H1 (cell line): ENCODE data around the gene RPS6KB2. TPM values are rescaled to one million over a fixed set of nuclear protein-coding genes. Genes with fewer than 3 reads are reported as not detected.
A peak's percentile ranks its signal among the peaks of the same experiment; 100 is the strongest.

Experiments
- CTCF ChIA-PET: fragments of 300-600 bp; sonication (Branson Sonifier 250); formaldehyde crosslinking; loops from one replicate; lab custom pipeline; 2021; ENCODE audit not compliant: partially characterized antibody; lab: Charles Lee
- POLR2A ChIA-PET: fragments of 300-600 bp; sonication (Branson Sonifier 250); formaldehyde crosslinking; loops from one replicate; lab custom pipeline; 2021; ENCODE audit warnings: inconsistent platforms; ENCODE audit not compliant: partially characterized antibody; lab: Charles Lee
- DNase-seq, 2 experiments: peaks; one replicate each; pipeline versions ENCODE4 v3.0.0 to v3.0.0-alpha.2; 2010 to 2022; ENCODE audit warnings: low spot score in 2 of 2, low read depth in 1 of 2, mixed read lengths in 1 of 2
- FAIRE-seq: peaks from 2 replicates; lab custom pipeline; 2011; peaks lifted over from hg19 to GRCh38; lab: Jason Lieb, UNC
- H2AFZ ChIP-seq: 2 replicates; pipeline ENCODE4 v1.8.1; 2012; ENCODE audit warnings: low read length, inconsistent platforms
- H2AK5ac ChIP-seq: 2 replicates; pipeline ENCODE4 v1.6.1; 2013; ENCODE audit warnings: low read depth, low read length
- H2BK120ac ChIP-seq: replicated peaks from 2 replicates; pipeline ENCODE3; 2013; ENCODE audit warnings: low read depth, low read length, inconsistent platforms
- H2BK12ac ChIP-seq: 2 replicates; pipeline ENCODE4 v1.6.1; 2013; ENCODE audit warnings: low read depth, low read length
- H2BK15ac ChIP-seq: 2 replicates; pipeline ENCODE4 v1.6.1; 2013; ENCODE audit warnings: low read length
- H2BK20ac ChIP-seq: 2 replicates; pipeline ENCODE4 v1.6.1; 2013; ENCODE audit warnings: low read length
- H2BK5ac ChIP-seq: 2 replicates; pipeline ENCODE4 v1.6.1; 2013; ENCODE audit warnings: low read depth, low read length
- H3K14ac ChIP-seq: 2 replicates; pipeline ENCODE4 v1.6.1; 2013; ENCODE audit warnings: inconsistent platforms; ENCODE audit not compliant: insufficient read length
- H3K18ac ChIP-seq: 2 replicates; pipeline ENCODE4 v1.6.1; 2013; ENCODE audit warnings: low read length; ENCODE audit errors: extremely low read depth
- H3K23ac ChIP-seq: 2 replicates; pipeline ENCODE4 v1.6.1; 2013; ENCODE audit warnings: inconsistent platforms; ENCODE audit not compliant: insufficient read length
- H3K23me2 ChIP-seq: 2 replicates; pipeline ENCODE4 v1.6.1; 2013; ENCODE audit warnings: low read depth, low read length
- H3K27ac ChIP-seq: 2 replicates; pipeline ENCODE4 v1.6.1; 2011; ENCODE audit warnings: low read depth, low read length, inconsistent platforms
- H3K27me3 ChIP-seq, 4 experiments: replicated peaks in 1 of 4; 1 replicate in 1 of 4; 2 replicates in 3 of 4; pipeline versions ENCODE4 v1.6.1 to v1.8.1; 2011 to 2013; ENCODE audit warnings: low read length in 3 of 4, mild to moderate bottlenecking in 3 of 4, inconsistent platforms in 2 of 4, mixed read lengths in 2 of 4, moderate library complexity in 1 of 4; ENCODE audit not compliant: control insufficient read depth in 3 of 4, insufficient read depth in 3 of 4; ENCODE audit errors: extremely low read depth in 1 of 4
- H3K36me3 ChIP-seq, 4 experiments: 2 replicates each; pipeline versions ENCODE4 v1.6.1 to v1.8.1; 2011 to 2013; ENCODE audit warnings: mild to moderate bottlenecking in 4 of 4, low read length in 3 of 4, moderate library complexity in 2 of 4, control low read depth in 1 of 4, inconsistent platforms in 1 of 4; ENCODE audit not compliant: insufficient read depth in 4 of 4, control insufficient read depth in 2 of 4
- H3K4ac ChIP-seq: replicated peaks from 2 replicates; pipeline ENCODE3; 2013; ENCODE audit warnings: low read length, low read depth, mixed read lengths, inconsistent platforms; ENCODE audit not compliant: insufficient read length
- H3K4me1 ChIP-seq, 4 experiments: replicated peaks in 1 of 4; 1 replicate in 1 of 4; 2 replicates in 3 of 4; pipeline versions ENCODE4 v1.6.1 to v1.8.1; 2011 to 2013; ENCODE audit warnings: low read length in 3 of 4, inconsistent platforms in 2 of 4, mixed read lengths in 1 of 4; ENCODE audit not compliant: insufficient read depth in 4 of 4, control insufficient read depth in 3 of 4
- H3K4me2 ChIP-seq, 2 experiments: 2 replicates each; pipeline versions ENCODE4 v1.6.1 to v1.8.1; 2011 to 2013; ENCODE audit warnings: low read depth in 2 of 2, low read length in 2 of 2, control low read depth in 1 of 2, inconsistent platforms in 1 of 2, mild to moderate bottlenecking in 1 of 2; ENCODE audit not compliant: insufficient read depth in 1 of 2
- H3K4me3 ChIP-seq, 4 experiments: fragments of 200-600, 300-600 bp in 1 of 4; sonication (generic), shearing (Covaris generic), sonication (Bioruptor Twin) in 1 of 4; 2 replicates each; pipeline versions ENCODE4 v1.5.1 to v1.8.1; 2011 to 2016; ENCODE audit warnings: low read length in 4 of 4, low read depth in 3 of 4, control low read depth in 2 of 4, inconsistent platforms in 2 of 4, mild to moderate bottlenecking in 2 of 4, mixed read lengths in 1 of 4, moderate library complexity in 1 of 4; ENCODE audit not compliant: insufficient read depth in 2 of 4; ENCODE audit errors: extremely low read depth in 1 of 4
- H3K56ac ChIP-seq: replicated peaks from 2 replicates; pipeline ENCODE3; 2013; ENCODE audit warnings: low read depth, mild to moderate bottlenecking, mixed read lengths, low read length, inconsistent platforms; ENCODE audit not compliant: insufficient read length
- H3K79me1 ChIP-seq: 2 replicates; pipeline ENCODE4 v1.6.1; 2013; ENCODE audit warnings: low read depth, low read length, control low read depth
- H3K79me2 ChIP-seq, 2 experiments: 2 replicates each; pipeline versions ENCODE4 v1.6.1 to v1.8.1; 2012 to 2013; ENCODE audit warnings: low read length in 2 of 2, mild to moderate bottlenecking in 2 of 2, inconsistent platforms in 1 of 2; ENCODE audit not compliant: insufficient read depth in 2 of 2, control insufficient read depth in 1 of 2
- H3K9ac ChIP-seq, 4 experiments: replicated peaks in 1 of 4; 1 replicate in 1 of 4; 2 replicates in 3 of 4; pipeline versions ENCODE4 v1.6.1 to v1.8.1; 2011 to 2013; ENCODE audit warnings: low read depth in 3 of 4, low read length in 3 of 4, control low read depth in 2 of 4, mild to moderate bottlenecking in 2 of 4, moderate library complexity in 2 of 4, inconsistent platforms in 1 of 4; ENCODE audit errors: extremely low read depth in 1 of 4
- H3K9me3 ChIP-seq, 2 experiments: 2 replicates each; pipeline versions ENCODE4 v1.6.1 to v1.8.1; 2012 to 2013; ENCODE audit warnings: mild to moderate bottlenecking in 2 of 2, moderate library complexity in 2 of 2, control low read depth in 1 of 2, inconsistent platforms in 1 of 2, low read depth in 1 of 2, low read length in 1 of 2, mixed read lengths in 1 of 2; ENCODE audit not compliant: insufficient read depth in 2 of 2
- H4K20me1 ChIP-seq, 2 experiments: replicated peaks in 1 of 2; 2 replicates each; pipeline versions ENCODE3 to v1.8.1; 2011 to 2013; ENCODE audit warnings: inconsistent platforms in 2 of 2, low read length in 2 of 2, mild to moderate bottlenecking in 1 of 2; ENCODE audit not compliant: insufficient read depth in 2 of 2, control insufficient read depth in 1 of 2
- H4K5ac ChIP-seq: 2 replicates; pipeline ENCODE4 v1.6.1; 2013; ENCODE audit warnings: low read length, low read depth, mixed read lengths, inconsistent platforms; ENCODE audit not compliant: insufficient read length
- H4K8ac ChIP-seq: 2 replicates; pipeline ENCODE4 v1.8.0; 2013; ENCODE audit warnings: mild to moderate bottlenecking, moderate library complexity, low read length, inconsistent platforms; ENCODE audit not compliant: insufficient read depth; ENCODE audit errors: extremely low read depth
- H4K91ac ChIP-seq: replicated peaks from 2 replicates; pipeline ENCODE3; 2013; ENCODE audit warnings: low read length, mixed read lengths, inconsistent platforms; ENCODE audit not compliant: insufficient read length
- BRCA1 ChIP-seq: IDR thresholded peaks from 2 replicates; pipeline ENCODE4 v1.6.1; 2012; ENCODE audit warnings: low read depth, low read length, improper control_type of control experiment
- EGR1 ChIP-seq: IDR thresholded peaks from 2 replicates; pipeline ENCODE4 v1.6.1; 2011; ENCODE audit warnings: low read depth, low read length, borderline replicate concordance
- EP300 ChIP-seq, 2 experiments: IDR thresholded peaks; 1 replicate in 1 of 2; 2 replicates in 1 of 2; pipeline ENCODE4 v1.6.1; 2011 to 2012; ENCODE audit warnings: low read depth in 2 of 2, low read length in 2 of 2, mild to moderate bottlenecking in 2 of 2, borderline replicate concordance in 1 of 2, inconsistent platforms in 1 of 2, moderate library complexity in 1 of 2
- POLR2A ChIP-seq, 2 experiments: IDR thresholded peaks; 1 replicate in 1 of 2; 2 replicates in 1 of 2; pipeline ENCODE4 v1.6.1; 2011; ENCODE audit warnings: low read depth in 2 of 2, low read length in 2 of 2, mild to moderate bottlenecking in 2 of 2; ENCODE audit errors: control extremely low read depth in 1 of 2
- POU5F1 ChIP-seq: IDR thresholded peaks from 2 replicates; pipeline ENCODE4 v1.6.1; 2011; ENCODE audit warnings: low read depth, mild to moderate bottlenecking, low read length, moderate library complexity
- SIN3A ChIP-seq, 2 experiments: IDR thresholded peaks in 1 of 2; conservative IDR thresholded peaks in 1 of 2; 2 replicates each; pipeline ENCODE4 v1.6.1; 2011 to 2012; ENCODE audit warnings: low read length in 2 of 2, improper control_type of control experiment in 1 of 2, low read depth in 1 of 2, mild to moderate bottlenecking in 1 of 2
- SIRT6 ChIP-seq: IDR thresholded peaks from one replicate; pipeline ENCODE4 v1.7.1; 2012; ENCODE audit warnings: low read length, inconsistent platforms
- WGBS, 2 experiments: shearing (Covaris generic) in 1 of 2; methylation state at CpG; one replicate each; pipeline versions ENCODE4 v1.1.6 to v1.1.7; 2013 to 2015; ENCODE audit warnings: low lambda C conversion rate in 2 of 2, mixed read lengths in 2 of 2, inconsistent platforms in 1 of 2, low coverage in 1 of 2, missing lambda C conversion rate in 1 of 2; ENCODE audit not compliant: insufficient replicate concordance in 2 of 2, insufficient coverage in 1 of 2, insufficient read length in 1 of 2; ENCODE audit errors: extremely low coverage in 1 of 2, missing lambda C conversion rate in 1 of 2; 5-methylcytosine and 5-hydroxymethylcytosine counted together
- polyA plus RNA-seq, 7 experiments: library from polyadenylated mRNA; depleted of rRNA in 3 of 7; stranded (reverse) in 5 of 7; unstranded in 2 of 7; fragments of >200 nt in 5 of 7; fragments of 200-250 nt in 2 of 7; gene quantifications; 1 replicate in 5 of 7; 2 replicates in 1 of 7; 4 replicates in 1 of 7; pipeline versions ENCODE4 v1.2.1 to v1.2.3, GENCODE V29; 2011 to 2013; ENCODE audit warnings: missing spikeins in 2 of 7, mixed read lengths in 2 of 7
- total RNA-seq: library from RNA; stranded (reverse); fragmentation: NEBNext Ultra II Directional; extraction: Animal tissue kit (Norgen Biotek cat#: 25700); gene quantifications from 2 replicates; pipeline ENCODE4 v1.2.1, GENCODE V29; 2021
- TF ChIP-seq, protein P1 (sequence below): IDR thresholded peaks from 2 replicates; pipeline ENCODE4 v1.6.1; 2011; ENCODE audit warnings: low read depth, mild to moderate bottlenecking, low read length; ENCODE audit not compliant: insufficient read depth
- TF ChIP-seq, protein P2 (sequence below): IDR thresholded peaks from 2 replicates; pipeline ENCODE4 v1.6.1; 2011; ENCODE audit warnings: low read length, improper control_type of control experiment

The RPS6KB2 gene
- total and polyA plus RNA-seq, 2 of the 8 experiments (the other 6 are each of a cell fraction or from before 2014, with no cell fraction given) = 41.0 to 47.1 TPM

DNA sequence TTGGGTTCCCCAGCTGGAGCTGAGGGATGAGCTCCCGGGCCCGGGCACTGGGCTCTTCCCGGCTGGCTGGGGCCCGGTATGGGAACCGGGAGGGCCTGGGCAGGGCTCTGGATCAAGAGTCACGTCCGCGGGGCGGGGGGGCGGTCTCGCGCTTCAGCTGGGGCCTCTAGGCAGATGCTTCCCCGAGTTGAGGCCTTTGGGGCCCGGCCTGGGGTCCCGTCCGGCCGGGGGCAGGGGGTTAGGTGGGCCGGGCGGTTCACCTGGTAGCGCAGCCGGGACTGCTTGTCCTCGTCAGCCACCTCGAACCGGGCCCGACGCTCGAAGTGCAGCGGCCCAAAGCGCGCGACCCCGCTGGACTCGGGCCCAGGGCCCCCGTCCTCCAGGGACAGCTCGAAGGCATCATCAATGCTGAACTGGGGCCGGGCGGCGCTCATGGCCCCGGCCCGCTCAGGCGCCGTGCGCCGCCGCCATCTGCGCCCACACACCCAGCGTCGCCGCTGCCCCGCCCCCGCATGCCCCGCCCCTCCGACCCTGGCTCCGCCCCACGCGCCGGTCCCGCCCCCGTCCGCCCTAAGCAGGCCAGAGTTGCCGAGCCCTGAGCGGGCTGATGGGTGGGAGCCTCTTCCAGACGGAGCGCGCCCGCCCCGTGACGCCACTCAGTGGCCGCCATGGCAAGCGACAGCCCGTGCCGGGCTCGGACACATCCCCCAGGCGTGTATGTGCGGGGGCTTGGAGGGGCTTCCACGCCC lies 40.6 kb downstream of the RPS6KB2 start, which contains the start of gene TMEM134:
Gene TMEM134, minus strand, starts transcription at position 493 of the 749 bp plus-strand sequence. Its CDS starts 59 bp downstream, at position 434.
- H4K20me1 ChIP-seq = peaks cover 0 to 3% of the 10 kb centered on the region in 2 experiments
- peak within 1 kb of the TSS; percentile 55 to 90 (median 76) for H3K4me3 ChIP-seq
- no peak within 1 kb of the TSS for H3K4ac ChIP-seq
- no peak within 1 kb of the TSS for H2BK120ac ChIP-seq
- ChIA-PET CTCF (interaction anchor here (0.7 to 2.3 kb wide), 15 partner anchors 22 to 1580 kb away, joined by 3 to 15 read pairs (median 3); partner anchors contain the start of genes CARNS1, CORO1B, PITPNM1 and PPP1CA), POLR2A (interaction anchor here (0.6 to 4.6 kb wide), 32 partner anchors 10 to 158 kb away, joined by 3 to 36 read pairs (median 4); partner anchors contain the start of genes CABP4, CORO1B, GPR152 and GSTP1)
- H3K9me3 ChIP-seq = no peaks in the 10 kb centered on the region
- H2AFZ ChIP-seq = peak within 1 kb of the TSS; percentile 47; the same call in 1 of the 2 replicates
- H4K91ac ChIP-seq = peak within 1 kb of the TSS; percentile 61
- WGBS, 2 experiments = 3% methylated on average over 32 of the region's 76 CpGs; no CpG with 5 or more reads in 1 of the 2 experiments
- FAIRE-seq (no peak), DNase-seq (peak; percentile 70 to 93)
- no peak within 1 kb of the TSS for H2AK5ac ChIP-seq
- H4K5ac ChIP-seq = peak within 1 kb of the TSS; percentile 86
- no peak within 1 kb of the TSS for H3K23ac ChIP-seq
- H3K36me3 ChIP-seq = no peaks in the 10 kb centered on the region
- peak within 1 kb of the TSS; percentile 81 to 86 for H3K4me2 ChIP-seq
- peaks cover 6% of the 10 kb centered on the region for H3K23me2 ChIP-seq
- H3K27me3 ChIP-seq = no peaks in the 10 kb centered on the region
- peaks cover 0 to 3% of the 10 kb centered on the region in 2 experiments; a peak in 2 of 4 replicates for H3K79me2 ChIP-seq
- peaks cover 2 to 14% (median 4%) of the 10 kb centered on the region in 4 experiments; a peak in 6 of 7 replicates for H3K4me1 ChIP-seq
- H3K18ac ChIP-seq = peak within 1 kb of the TSS; percentile 32
- H3K27ac ChIP-seq = peak within 1 kb of the TSS; percentile 58; the same call in 1 of the 2 replicates
- peaks cover 2% of the 10 kb centered on the region for H3K79me1 ChIP-seq
- H3K56ac ChIP-seq = peak within 1 kb of the TSS; percentile 77
- H3K14ac ChIP-seq = no peak within 1 kb of the TSS
- peak within 1 kb of the TSS; percentile 96; the same call in 1 of the 2 replicates for H4K8ac ChIP-seq
- H3K9ac ChIP-seq = peak within 1 kb of the TSS in 3 of 4 experiments; percentile 29 to 59 (median 38); a peak in 5 of 7 replicates
- H2BK12ac ChIP-seq = no peak within 1 kb of the TSS
- H2BK15ac ChIP-seq = no peak within 1 kb of the TSS
- no peak within 1 kb of the TSS; the same call in 1 of the 2 replicates for H2BK5ac ChIP-seq
- no peak within 1 kb of the TSS for H2BK20ac ChIP-seq
- TF ChIP-seq EGR1 (peak; percentile 88), SIN3A (conservative IDR thresholded peaks at IDR 0.05 in 1 of 2, IDR thresholded peaks at IDR 0.05 in 1 of 2; ENCODE audit: low read depth in 1 of 2, low read length in 2 of 2) (peak; percentile 78 to 90; a peak in 2 of 4 replicates), SIRT6 (no peak), POU5F1 (no peak), POLR2A (IDR thresholded peaks at IDR 0.05; ENCODE audit: control extremely low read depth in 1 of 2, low read depth in 2 of 2, low read length in 2 of 2) (peak; percentile 57 to 84), BRCA1 (peak; percentile 27; the same call in 1 of the 2 replicates), EP300 (IDR thresholded peaks at IDR 0.05; ENCODE audit: borderline replicate concordance in 1 of 2, low read depth in 2 of 2, low read length in 2 of 2) (no peak)
- TF ChIP-seq, protein P1, sequence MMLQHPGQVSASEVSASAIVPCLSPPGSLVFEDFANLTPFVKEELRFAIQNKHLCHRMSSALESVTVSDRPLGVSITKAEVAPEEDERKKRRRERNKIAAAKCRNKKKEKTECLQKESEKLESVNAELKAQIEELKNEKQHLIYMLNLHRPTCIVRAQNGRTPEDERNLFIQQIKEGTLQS = no peak
- TF ChIP-seq, protein P2, sequence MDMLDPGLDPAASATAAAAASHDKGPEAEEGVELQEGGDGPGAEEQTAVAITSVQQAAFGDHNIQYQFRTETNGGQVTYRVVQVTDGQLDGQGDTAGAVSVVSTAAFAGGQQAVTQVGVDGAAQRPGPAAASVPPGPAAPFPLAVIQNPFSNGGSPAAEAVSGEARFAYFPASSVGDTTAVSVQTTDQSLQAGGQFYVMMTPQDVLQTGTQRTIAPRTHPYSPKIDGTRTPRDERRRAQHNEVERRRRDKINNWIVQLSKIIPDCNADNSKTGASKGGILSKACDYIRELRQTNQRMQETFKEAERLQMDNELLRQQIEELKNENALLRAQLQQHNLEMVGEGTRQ = peak; percentile 38; the same call in 1 of the 2 replicates
